Fibroblast of mammary gland (primary cell): ENCODE results near the gene SLC8A1.

Source experiments
- DNase-seq: peaks from one replicate; pipeline ENCODE4 v3.0.0-alpha.2; 2010; ENCODE audit warnings: low read depth
- H3K4me3 ChIP-seq: 2 replicates; pipeline ENCODE4 v1.5.1; 2011; ENCODE audit warnings: low read depth, mild to moderate bottlenecking, low read length, moderate library complexity; ENCODE audit not compliant: control insufficient read depth
- TF ChIP-seq, protein P1 (sequence below): conservative IDR thresholded peaks from 2 replicates; pipeline ENCODE4 v1.5.1; 2011; ENCODE audit warnings: low read depth, low read length, inconsistent platforms; ENCODE audit not compliant: control insufficient read depth, insufficient read depth

Gene SLC8A1

DNA sequence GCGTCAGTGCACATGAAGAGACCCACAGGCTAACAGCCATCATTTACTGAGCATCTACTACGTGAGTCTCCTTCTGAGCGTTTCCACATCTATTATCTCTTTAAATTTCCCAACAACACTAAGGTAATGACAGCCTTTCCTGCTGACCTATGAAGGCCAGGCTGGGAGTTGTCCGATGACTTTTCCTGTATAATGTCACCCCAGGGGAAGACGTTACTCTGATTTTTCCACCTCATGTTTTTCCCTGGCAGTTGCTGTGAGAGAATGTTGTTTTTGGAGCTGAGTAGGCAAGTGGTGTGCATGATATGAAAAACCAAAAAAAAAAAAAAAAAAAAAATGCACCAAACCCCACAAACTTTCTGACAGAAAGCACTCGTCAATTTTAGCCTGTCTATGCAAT is 207.6 kb downstream of the SLC8A1 start:
- peak; percentile 62 for DNase-seq
- H3K4me3 ChIP-seq = no peak overlapping the region
- TF ChIP-seq, protein P1, sequence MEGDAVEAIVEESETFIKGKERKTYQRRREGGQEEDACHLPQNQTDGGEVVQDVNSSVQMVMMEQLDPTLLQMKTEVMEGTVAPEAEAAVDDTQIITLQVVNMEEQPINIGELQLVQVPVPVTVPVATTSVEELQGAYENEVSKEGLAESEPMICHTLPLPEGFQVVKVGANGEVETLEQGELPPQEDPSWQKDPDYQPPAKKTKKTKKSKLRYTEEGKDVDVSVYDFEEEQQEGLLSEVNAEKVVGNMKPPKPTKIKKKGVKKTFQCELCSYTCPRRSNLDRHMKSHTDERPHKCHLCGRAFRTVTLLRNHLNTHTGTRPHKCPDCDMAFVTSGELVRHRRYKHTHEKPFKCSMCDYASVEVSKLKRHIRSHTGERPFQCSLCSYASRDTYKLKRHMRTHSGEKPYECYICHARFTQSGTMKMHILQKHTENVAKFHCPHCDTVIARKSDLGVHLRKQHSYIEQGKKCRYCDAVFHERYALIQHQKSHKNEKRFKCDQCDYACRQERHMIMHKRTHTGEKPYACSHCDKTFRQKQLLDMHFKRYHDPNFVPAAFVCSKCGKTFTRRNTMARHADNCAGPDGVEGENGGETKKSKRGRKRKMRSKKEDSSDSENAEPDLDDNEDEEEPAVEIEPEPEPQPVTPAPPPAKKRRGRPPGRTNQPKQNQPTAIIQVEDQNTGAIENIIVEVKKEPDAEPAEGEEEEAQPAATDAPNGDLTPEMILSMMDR = no peak

DNA sequence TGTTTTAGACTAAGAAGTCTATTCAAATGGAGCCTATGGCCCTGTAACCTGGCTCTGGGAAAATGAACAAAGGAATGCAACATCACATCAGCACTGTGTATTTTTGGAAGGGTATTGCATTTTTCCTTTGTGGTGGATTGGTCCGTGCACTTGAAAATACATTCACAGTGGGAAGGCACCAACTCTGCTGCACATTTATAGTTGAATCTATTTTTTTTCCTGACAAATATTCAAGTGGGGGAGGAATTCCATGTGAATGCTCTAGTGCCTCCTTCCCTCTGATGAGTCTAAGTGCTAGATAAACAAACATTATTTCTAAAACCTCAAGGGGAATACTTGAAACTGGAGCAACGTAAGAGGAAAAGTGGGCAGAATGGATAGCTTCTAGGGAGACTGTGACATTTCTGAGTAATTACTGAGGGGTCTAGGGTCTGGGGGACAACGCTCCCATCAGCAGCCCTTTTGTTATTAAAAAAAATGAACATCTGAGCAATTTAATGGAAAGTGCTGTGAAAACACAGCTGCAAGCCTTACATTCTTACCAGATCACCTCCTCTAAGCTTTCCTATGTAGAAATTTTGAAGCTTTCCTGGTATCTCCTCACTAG is 208.2 kb downstream of the SLC8A1 start:
- peak; percentile 70 for DNase-seq
- TF ChIP-seq, protein P1 = no peak
- no peak overlapping the region for H3K4me3 ChIP-seq

DNA sequence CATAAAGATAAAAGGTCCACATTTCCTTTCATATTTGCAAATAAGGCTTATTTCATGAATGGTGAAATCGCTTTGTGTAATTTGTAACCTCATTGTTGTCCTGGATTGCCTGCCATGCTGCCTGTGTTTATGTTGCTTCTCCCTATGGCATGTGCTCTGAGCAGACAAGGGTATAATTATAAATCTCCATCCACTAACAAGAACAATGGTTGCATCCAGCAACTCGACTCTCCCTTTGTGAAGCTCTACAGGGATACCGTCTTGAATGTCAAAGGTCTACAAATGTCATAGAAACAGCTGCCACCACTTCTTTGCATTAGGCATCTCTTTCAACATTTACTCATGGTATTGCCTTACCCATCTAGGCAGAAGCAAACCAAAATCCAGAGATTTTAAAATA is 209.6 kb downstream of the SLC8A1 start:
- DNase-seq = no peak
- TF ChIP-seq, protein P1 = no peak
- no peak overlapping the region for H3K4me3 ChIP-seq

DNA sequence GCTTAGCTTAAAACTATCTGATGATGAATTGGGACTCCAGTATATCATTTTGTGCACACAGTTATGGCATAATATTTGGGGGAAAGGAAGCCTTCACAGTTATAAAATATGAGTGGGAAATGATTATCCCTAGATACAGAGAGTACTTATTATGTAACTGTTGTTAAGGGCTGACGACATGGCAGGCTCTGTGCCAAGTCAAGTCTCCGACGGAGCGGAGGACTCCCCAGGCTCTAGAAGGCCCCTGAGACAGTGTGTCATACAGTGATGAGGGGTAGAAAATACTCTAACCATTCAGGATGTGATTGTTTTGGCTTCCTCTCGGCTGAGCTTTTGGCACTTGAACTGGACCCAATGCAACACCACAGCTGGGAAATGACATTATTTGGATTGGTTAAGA is 211.8 kb downstream of the SLC8A1 start:
- peak; percentile 96 for DNase-seq
- no peak overlapping the region for H3K4me3 ChIP-seq
- TF ChIP-seq, protein P1 = no peak

DNA sequence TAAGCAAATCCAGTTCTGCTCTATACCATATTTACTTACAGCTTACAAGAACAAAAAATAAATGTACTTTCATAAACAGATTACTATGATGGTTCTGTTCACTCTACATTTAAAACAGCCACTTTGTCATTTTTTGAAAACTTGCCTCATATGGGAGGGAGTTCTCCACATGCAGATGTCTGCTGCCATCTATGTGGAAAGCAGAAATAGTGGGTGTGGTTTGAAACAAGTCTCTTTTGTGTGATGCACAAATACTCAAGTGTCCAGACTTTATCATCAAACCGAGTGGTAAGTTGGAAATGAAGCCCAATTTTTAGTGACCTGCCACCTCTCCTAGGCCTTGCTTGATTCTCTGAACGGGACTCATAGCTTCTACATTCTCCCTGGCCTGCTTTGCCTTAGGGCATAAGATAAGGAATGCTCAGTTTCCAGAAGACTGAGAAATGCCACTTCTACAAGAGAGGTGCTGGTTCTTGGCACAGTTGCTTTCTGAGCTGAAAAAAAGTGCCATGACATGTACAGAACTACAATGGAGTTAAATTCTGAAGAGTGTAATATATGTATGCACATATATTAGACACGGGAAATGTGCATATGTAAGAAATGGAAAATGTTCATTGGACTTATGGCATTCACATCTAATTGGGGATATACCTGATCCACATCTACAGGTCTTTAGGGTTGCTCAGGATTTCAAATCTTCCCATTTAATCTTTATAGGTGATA is 221.0 kb downstream of the SLC8A1 start:
- H3K4me3 ChIP-seq = no peak overlapping the region
- TF ChIP-seq, protein P1 = peak; percentile 12
- DNase-seq = peak; percentile 30

DNA sequence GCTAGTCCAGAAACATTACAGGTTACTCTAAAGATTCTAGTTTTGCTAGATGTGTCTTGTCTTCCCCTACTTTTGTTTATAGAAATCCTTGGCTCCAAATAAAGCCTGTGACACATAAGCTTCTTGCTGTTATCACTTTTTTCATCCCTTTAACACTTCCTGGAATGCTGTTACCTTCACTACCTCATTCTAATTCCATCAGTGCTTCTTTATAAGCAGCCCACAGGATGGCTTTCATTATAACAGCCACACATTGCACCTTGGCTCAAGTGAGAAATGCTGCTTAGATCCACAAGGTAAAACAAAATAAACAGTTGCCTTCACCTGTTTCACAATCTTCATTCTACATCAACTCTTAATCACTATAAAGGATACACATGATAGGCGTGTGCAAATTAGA is 221.7 kb downstream of the SLC8A1 start:
- TF ChIP-seq, protein P1 = no peak
- DNase-seq = no peak
- H3K4me3 ChIP-seq = no peak overlapping the region

DNA sequence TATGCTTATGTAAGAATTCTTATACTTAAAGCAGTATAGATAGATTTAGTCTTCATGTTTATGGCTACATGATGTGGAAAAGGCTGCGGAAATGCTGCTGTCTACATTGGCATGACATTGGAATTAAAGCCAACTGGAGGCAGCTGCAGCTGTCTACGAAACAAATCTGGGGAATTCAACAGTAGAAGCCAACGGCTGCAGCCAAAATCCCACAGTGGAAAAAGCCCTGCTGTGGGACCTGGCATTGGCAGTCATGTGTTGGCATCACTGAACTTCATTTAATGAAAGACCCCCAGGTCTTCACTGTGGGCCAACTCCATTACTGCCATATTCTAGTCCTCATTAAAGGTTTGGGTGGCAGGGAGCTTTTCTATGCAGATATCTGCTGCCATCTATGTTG is 223.6 kb downstream of the SLC8A1 start:
- H3K4me3 ChIP-seq = no peak overlapping the region
- DNase-seq = no peak
- TF ChIP-seq, protein P1 = no peak
